Parathyroid adenoma (tissue), 2 donors: ENCODE results near the gene JMJD8.

Source experiments
- H2AFZ ChIP-seq: fragments of 300-600 bp; sonication (generic); one replicate; pipeline ENCODE4 v1.7.0; 2017; ENCODE audit warnings: antibody characterized with exemption, mild to moderate bottlenecking
- H3K27ac ChIP-seq: fragments of 300-600 bp; sonication (generic); one replicate; pipeline ENCODE4 v1.7.0; 2017
- H3K27me3 ChIP-seq: fragments of 300-600 bp; sonication (generic); one replicate; pipeline ENCODE4 v1.7.0; 2017; ENCODE audit warnings: low read length; ENCODE audit not compliant: control insufficient read depth, insufficient read depth
- H3K36me3 ChIP-seq: fragments of 300-600 bp; sonication (generic); one replicate; pipeline ENCODE4 v1.7.0; 2017; ENCODE audit warnings: low read length; ENCODE audit not compliant: control insufficient read depth, insufficient read depth
- H3K4me1 ChIP-seq: fragments of 300-600 bp; sonication (generic); one replicate; pipeline ENCODE4 v1.7.0; 2017; ENCODE audit warnings: control low read depth
- H3K4me2 ChIP-seq: fragments of 300-600 bp; sonication (generic); one replicate; pipeline ENCODE4 v1.7.0; 2017; ENCODE audit warnings: low read length
- H3K4me3 ChIP-seq: fragments of 300-600 bp; sonication (generic); one replicate; pipeline ENCODE4 v1.7.0; 2017; ENCODE audit warnings: low read depth, low read length
- H3K79me2 ChIP-seq: fragments of 300-600 bp; sonication (generic); one replicate; pipeline ENCODE4 v1.7.0; 2017; ENCODE audit warnings: control low read depth
- H3K9ac ChIP-seq: fragments of 300-600 bp; sonication (generic); one replicate; pipeline ENCODE4 v1.7.0; 2017; ENCODE audit warnings: mild to moderate bottlenecking
- H3K9me3 ChIP-seq: fragments of 300-600 bp; sonication (generic); one replicate; pipeline ENCODE4 v1.7.0; 2017; ENCODE audit warnings: low read length; ENCODE audit not compliant: control insufficient read depth
- TF ChIP-seq, protein P1 (sequence below): fragments of 300-600 bp; sonication (generic); IDR thresholded peaks from one replicate; pipeline ENCODE4 v1.7.0; 2017; ENCODE audit warnings: antibody characterized with exemption, mild to moderate bottlenecking
- donor health status: primary hyperparathyroidism.

Gene JMJD8

DNA sequence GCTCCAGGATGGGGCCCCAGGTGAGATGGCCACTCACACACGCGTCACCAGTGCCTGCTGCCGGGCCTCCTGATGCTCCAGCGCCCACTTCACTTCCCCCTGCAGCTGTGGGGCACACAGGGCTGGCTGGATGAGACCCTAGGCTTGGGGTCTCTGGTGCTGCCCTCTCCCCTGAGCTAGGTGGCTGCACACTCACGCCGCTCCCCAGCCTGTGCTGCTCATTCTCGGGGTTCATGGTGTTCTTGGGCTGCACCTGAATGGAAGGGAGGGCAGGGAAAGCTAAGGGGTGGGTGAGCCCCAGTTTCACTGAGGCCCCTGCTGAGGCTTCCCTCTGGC, 40.9 kb upstream of the JMJD8 start:
- H3K9ac ChIP-seq: no peak overlapping the region
- H3K27ac ChIP-seq: no peak overlapping the region
- H3K79me2 ChIP-seq: no peaks in the 10 kb centered on the region
- H3K4me2 ChIP-seq: no peak overlapping the region
- no peaks in the 10 kb centered on the region for H3K36me3 ChIP-seq
- no peak overlapping the region for H3K4me3 ChIP-seq
- TF ChIP-seq, protein P1, sequence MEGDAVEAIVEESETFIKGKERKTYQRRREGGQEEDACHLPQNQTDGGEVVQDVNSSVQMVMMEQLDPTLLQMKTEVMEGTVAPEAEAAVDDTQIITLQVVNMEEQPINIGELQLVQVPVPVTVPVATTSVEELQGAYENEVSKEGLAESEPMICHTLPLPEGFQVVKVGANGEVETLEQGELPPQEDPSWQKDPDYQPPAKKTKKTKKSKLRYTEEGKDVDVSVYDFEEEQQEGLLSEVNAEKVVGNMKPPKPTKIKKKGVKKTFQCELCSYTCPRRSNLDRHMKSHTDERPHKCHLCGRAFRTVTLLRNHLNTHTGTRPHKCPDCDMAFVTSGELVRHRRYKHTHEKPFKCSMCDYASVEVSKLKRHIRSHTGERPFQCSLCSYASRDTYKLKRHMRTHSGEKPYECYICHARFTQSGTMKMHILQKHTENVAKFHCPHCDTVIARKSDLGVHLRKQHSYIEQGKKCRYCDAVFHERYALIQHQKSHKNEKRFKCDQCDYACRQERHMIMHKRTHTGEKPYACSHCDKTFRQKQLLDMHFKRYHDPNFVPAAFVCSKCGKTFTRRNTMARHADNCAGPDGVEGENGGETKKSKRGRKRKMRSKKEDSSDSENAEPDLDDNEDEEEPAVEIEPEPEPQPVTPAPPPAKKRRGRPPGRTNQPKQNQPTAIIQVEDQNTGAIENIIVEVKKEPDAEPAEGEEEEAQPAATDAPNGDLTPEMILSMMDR: no peak
- no peaks in the 10 kb centered on the region for H3K27me3 ChIP-seq
- no peak overlapping the region for H2AFZ ChIP-seq
- no peaks in the 10 kb centered on the region for H3K9me3 ChIP-seq
- H3K4me1 ChIP-seq: peaks cover 10% of the 10 kb centered on the region

DNA sequence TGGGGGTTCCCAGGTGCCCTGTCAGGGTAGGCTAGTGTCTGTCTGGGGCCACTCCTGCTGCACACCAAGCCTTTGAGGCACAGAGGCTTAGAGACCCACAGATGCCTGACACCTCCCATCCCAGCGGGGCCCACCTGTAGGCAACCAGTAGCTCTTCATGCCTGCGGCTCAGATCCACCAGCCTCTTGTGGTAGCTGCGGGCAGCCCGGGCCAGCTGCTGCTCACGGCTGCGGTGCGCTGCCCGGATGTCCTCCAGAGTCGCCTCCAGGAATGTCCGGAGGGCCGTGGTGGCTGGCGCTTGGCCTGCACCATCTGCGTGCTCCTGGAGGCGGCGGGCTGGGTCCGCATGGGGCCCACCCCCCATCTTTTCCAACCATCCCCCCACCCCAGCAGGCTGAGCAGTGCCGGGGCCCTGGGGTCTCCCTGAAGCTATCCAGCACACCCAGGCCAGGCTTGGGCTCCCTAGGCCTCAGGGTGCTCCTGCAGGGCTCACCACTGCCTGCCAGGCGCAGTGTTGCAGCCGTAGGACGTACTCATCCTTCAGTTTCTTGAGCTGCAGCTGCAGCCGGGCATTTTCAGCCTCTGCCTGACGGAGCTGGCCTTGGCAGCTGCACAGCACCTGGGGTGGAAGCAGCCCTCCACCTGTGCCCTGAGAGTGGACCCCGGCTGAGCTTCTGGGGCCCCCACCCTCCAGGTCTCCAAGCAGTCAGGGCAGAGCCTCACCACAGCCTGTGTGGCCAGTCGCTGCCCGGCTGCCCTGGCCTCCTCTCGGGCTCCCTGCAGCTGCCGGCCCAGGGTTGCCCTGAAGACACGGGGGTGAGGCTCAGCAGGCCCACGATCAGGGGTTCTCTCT, 40.3 kb upstream of the JMJD8 start:
- Histone ChIP-seq H3K9ac (no peak overlapping the region), H3K79me2 (no peaks in the 10 kb centered on the region), H3K4me1 (peaks cover 14% of the 10 kb centered on the region), H3K9me3 (no peaks in the 10 kb centered on the region), H3K36me3 (no peaks in the 10 kb centered on the region), H2AFZ (no peak overlapping the region), H3K27ac (no peak overlapping the region), H3K4me3 (no peak overlapping the region), H3K27me3 (no peaks in the 10 kb centered on the region), H3K4me2 (no peak overlapping the region)
- TF ChIP-seq, protein P1: no peak

DNA sequence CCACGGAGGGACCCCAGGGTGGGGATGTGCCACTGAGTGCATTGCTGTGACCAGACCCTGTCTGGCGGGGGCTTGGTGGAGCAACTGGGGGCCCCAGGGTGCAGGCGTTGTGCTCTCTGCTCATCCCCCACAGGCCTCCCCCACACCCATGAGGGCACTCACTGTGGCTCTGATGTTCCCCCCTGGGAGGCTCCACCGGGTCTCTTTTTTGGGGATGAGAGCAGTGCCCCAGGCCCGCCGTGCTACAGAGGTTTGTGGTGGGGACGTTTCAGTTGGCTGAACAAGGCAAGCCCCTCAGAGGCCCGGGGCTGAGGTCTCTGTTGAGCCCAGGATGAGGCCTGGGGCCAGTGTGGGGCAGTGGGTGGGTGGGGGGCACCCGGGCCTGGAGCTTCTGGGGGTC, 39.6 kb upstream of the JMJD8 start:
- H3K79me2 ChIP-seq: no peaks in the 10 kb centered on the region
- TF ChIP-seq, protein P1: no peak
- H3K9ac ChIP-seq: no peak overlapping the region
- no peak overlapping the region for H2AFZ ChIP-seq
- no peak overlapping the region for H3K4me3 ChIP-seq
- H3K4me2 ChIP-seq: no peak overlapping the region
- no peak overlapping the region for H3K27ac ChIP-seq
- peaks cover 19% of the 10 kb centered on the region for H3K4me1 ChIP-seq
- H3K27me3 ChIP-seq: no peaks in the 10 kb centered on the region
- H3K36me3 ChIP-seq: no peaks in the 10 kb centered on the region
- no peaks in the 10 kb centered on the region for H3K9me3 ChIP-seq

DNA sequence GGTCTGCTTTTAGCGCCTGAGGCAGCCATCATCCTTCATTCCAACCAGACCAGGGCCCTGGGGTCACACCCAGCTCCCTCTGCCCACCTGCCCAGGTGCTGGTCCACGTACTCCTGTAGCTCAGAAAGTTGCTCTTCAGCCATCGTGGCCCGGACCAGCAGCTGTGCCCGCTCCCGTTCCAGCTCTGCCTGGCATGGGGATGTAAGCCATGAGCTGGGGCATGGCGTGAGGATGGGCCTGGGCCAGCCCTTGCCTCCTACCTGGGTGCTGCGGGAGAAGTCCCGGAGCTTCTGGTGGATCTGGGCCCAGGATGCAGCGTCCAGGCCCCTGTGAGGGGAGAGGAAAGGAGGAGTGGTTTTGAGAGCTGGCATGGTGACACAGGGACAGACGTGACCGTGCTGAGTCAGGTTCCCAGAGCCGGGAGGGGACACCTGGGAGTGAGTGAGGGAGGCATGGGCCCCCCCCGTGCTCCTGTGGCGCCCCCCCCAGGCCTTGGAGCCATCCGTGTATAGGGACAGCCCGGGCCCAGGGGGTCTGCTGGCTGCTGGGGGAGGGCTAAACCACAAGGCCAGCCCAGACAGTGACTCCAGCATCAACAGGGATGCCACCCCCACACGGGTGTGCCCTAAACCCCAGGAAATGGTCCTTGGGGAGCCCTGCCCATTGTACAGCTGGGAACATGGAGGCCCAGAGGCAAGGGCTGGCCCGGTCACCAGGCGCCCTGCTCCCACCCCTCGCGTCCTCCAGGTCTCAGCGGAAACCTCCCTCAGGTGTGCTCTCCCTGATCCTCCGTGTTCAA, 38.9 kb upstream of the JMJD8 start:
- Histone ChIP-seq H3K27me3 (no peaks in the 10 kb centered on the region), H3K36me3 (no peaks in the 10 kb centered on the region), H3K27ac (no peak overlapping the region), H3K9ac (no peak overlapping the region), H3K4me3 (no peak overlapping the region), H3K4me2 (no peak overlapping the region), H3K79me2 (no peaks in the 10 kb centered on the region), H2AFZ (no peak overlapping the region), H3K9me3 (no peaks in the 10 kb centered on the region), H3K4me1 (peaks cover 19% of the 10 kb centered on the region)
- TF ChIP-seq, protein P1: no peak
